HG02571 (cell line): ENCODE measurements around the gene FUS.
"Not testable (repeated sequence)": the region's sequence is repeated elsewhere in the genome, so short reads cannot be mapped to it uniquely, and the experiment has no call there.

Experiments
- ATAC-seq: cut with Tn5 transposase; IDR thresholded peaks from one replicate; pipeline ENCODE4 v1.9.1; 2021; ENCODE audit warnings: mild to moderate bottlenecking, moderate library complexity; ENCODE audit not compliant: unreplicated experiment

Gene FUS

GRCh38 chr16:31184888-31185287 lies 4.9 kb downstream of the FUS start:
- no peak for ATAC-seq

GRCh38 chr16:31185339-31185738 lies 5.4 kb downstream of the FUS start:
- no peak for ATAC-seq

- no peak for ATAC-seq
These were observed 6.2 kb downstream of the FUS start for GRCh38 chr16:31186176-31186575.

GRCh38 chr16:31186930-31187807 lies 7.2 kb downstream of the FUS start:
- no peak for ATAC-seq

- ATAC-seq, result no peak
These were observed 7.9 kb downstream of the FUS start for GRCh38 chr16:31187808-31188189.

DNA sequence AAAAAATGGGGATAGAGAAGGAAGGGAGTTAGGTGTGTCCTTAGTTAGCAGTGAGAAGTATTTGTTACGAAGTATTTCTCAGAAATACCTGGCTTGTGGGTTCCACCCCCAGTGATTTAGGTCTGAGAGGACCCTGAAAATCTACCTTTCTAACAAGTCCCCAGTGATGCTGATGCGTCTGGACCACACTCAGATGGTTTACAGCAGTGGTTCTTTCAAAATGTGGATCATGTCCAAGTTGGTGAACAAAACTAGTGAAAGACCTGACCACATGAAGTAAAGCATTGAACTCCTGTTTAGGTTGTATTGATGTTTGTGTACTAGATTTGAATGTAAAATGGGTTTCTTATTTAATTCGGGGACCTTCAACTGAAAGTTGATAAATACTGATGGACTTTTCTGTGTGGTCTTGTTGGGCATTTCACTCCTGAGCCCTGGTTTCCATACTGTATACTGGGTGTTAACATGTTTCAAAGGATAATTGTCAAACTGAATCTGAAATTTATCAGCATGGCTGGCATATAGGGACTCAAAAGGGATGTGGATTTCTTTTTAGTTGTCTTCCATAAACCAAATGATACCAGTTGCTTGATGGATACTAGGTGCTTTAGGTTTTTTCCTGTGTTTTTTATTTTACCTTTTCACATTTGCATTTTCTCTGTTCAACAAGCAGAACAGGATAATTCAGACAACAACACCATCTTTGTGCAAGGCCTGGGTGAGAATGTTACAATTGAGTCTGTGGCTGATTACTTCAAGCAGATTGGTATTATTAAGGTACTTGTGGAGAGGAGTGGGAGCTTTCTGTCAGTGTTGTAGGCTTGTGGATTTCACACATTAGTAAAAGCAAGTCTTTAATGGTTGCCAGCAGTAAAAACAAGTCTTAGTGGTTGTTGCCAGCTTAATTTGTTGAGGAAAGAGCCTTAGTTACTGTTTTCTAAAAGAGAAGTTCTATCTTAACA lies 8.8 kb downstream of the FUS start:
- no peak for ATAC-seq

- ATAC-seq, result no peak
These were observed 9.5 kb downstream of the FUS start for GRCh38 chr16:31189412-31189778.

DNA sequence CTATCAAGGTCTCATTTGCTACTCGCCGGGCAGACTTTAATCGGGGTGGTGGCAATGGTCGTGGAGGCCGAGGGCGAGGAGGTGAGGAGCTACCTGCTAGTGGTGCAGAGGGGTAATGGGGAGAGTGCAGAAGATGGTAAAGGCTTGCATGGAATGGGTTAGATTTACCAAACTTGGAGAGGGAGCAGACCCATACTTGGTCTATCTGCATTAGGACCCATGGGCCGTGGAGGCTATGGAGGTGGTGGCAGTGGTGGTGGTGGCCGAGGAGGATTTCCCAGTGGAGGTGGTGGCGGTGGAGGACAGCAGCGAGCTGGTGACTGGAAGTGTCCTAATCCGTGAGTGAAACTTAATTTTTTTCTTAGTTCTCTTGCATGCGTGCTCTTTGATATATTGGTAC lies 10.1 kb downstream of the FUS start:
- ATAC-seq, result no peak

DNA sequence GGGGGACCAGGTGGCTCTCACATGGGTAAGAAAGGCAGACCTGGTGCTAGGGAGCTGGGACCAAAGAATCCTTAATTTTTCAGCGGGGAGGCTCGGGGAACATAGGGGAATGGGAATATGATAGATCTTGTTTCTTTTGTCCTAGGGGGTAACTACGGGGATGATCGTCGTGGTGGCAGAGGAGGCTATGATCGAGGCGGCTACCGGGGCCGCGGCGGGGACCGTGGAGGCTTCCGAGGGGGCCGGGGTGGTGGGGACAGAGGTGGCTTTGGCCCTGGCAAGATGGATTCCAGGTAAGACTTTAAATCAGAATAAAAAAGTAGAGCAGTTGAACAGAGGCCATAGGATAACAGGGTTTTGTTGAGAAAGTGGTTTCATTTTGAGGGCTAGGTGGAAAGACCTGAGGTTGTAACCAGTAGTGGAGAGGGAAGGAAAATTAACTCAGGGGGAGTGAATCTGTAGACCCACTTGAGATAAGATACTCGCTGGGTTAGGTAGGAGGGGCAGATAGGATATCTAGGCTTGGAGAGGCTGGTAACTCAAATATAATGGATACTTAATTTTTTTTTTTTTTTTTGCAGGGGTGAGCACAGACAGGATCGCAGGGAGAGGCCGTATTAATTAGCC lies 11.0 kb downstream of the FUS start:
- no peak for ATAC-seq

DNA sequence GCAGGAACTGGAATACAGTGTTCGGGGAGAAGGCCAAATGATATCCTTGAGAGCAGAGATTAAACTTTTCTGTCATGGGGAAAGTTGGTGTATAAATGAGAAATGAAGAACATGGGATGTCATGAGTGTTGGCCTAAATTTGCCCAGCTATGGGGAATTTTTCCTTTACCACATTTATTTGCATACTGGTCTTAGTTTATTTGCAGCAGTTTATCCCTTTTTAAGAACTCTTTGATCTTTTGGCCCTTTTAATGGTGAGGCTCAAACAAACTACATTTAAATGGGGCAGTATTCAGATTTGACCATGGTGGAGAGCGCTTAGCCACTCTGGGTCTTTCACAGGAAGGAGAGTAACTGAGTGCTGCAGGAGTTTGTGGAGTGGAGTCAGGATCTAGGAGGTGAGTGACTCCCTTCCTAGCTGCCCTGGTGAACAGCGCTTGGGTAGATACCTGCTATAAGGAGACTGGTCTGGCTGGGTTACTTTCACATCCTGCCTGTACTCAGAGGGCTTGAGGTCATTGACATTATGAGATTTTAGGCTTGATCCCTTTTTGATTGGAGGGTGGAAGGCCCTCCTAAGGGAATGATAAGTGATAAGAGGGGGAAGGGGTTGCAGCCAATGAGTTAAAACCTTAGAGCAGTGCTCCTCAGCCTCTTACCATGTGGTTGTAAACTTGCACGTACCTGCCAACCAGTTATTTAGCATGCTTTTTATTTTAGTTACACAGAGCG lies 11.9 kb downstream of the FUS start:
- ATAC-seq, result no peak

DNA sequence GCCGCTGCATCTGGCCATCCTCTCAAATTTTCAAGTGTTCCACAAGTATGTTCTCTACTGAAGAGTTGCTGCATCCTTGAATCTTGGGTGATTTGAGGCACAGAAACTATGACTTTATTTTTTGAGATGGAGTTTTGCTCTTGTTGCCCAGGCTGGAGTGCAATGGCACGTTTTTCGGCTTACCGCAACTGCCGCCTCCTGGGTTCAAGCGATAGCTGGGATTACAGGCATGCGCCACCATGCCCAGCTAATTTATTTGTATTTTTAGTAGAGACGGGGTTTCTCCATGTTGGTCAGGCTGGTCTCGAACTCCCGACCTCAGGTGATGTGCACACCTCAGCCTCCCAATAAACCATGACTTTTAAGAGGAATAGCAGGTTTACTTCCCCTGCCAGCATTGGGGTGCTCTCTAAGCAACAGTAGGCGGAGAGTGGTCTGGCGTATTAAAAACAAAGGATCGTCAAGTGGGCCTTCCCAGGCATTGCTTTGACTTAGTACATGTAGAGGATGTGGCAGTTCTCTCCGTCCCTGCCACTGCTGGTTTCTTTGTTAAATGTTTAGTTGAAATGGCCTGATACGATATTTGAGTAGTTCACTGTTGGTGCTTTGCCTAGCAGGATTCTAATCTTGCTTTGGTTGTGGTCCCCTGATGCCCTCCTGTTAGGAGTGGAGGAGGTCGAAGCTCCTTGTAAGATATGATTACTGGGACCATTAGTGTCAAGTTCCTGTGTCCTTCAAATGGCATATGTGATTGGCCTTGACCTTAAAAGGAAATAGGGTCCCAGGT lies 13.1 kb downstream of the FUS start:
- ATAC-seq, result no peak

- no peak for ATAC-seq
These were observed 13.9 kb downstream of the FUS start for GRCh38 chr16:31193874-31194273.

- ATAC-seq, result peak; percentile 60
These were observed 15.0 kb downstream of the FUS start for GRCh38 chr16:31194898-31195297.

GRCh38 chr16:31195861-31196260 lies 15.9 kb downstream of the FUS start:
- not testable (repeated sequence) for ATAC-seq

- ATAC-seq, result no peak
These were observed 16.6 kb downstream of the FUS start for GRCh38 chr16:31196324-31197088.

DNA sequence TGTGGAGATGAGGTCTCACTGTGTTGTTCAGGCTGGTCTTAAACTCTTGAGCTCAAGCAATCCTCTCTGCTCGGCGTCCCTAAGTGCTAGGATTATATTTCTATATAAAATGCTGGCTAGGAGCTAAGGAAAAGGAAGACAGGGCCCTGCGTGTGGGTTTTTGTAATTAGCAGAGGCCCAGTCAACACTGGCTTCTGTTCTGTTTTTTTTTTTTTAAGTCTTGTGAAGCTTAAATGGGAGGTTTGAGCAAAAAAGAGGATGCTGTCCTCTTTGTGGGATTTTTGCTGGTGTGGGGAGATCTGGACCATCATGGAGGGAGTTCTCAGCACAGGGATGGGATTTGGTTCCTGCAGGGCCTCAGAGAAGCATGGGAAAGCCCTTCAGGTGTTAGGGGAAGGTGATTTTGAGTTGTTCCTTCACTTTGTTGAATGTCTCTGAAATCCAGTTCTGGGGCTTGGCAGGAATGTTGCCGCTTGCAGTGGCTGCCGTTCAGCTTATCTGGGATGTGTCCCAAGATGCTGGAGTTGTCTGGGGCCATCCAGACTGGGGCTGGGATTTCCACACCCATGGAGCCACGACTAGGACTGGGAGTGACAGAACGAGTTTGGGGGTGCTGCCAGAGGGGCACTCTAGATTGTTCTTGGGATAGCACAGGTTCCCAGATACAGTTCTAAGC lies 18.4 kb downstream of the FUS start:
- ATAC-seq, result no peak

DNA sequence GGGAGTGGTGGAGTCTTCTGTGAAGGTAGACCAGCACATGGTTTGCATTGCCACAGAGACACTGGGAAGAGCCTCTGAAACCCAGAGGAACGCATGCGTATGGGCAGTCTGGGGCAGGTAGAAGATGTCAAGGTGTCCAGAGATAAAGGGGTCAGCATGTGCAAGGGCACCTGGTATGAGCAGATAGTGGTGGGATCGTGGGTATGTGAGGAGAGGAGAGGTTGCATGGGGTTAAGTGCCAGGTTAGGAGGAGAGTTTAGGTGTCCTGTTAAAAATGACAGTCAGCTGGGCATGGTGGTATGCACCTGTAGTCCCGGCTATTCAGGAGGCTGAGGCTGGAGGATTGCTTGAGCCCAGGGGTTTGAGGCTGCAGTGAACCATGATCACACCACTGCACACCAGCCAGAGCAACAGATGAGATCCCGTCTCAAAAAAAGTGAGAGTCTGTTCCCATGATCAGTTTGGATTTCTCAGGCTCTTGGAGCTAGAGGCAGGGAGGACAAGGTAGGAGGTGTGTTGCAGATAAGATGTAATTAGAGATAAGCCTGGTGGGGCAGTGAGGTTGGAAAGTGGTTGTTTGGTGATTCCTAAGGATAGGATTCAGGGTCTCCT lies 19.6 kb downstream of the FUS start:
- no peak for ATAC-seq

DNA sequence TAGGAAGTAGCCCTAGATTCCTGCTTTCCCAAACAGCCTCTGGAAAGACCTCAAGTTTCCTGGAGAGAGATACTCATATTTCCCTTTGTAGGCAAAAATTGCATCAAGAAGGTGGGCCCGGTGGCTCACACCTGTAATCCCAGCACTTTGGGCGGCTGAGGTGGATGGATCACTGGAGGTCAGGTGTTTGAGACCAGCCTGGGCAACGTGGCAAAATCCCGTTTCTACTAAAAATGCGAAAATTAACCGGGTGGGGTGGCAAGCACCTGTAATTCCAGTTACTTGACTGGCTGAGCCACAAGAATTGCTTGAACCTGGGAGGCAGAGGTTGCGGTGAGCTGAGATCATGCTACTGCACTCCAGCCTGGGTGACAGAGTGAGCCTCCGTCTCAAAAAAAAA lies 20.2 kb downstream of the FUS start:
- not testable (repeated sequence) for ATAC-seq
